Measurements from ENCODE around the gene RILPL1. TPM values are rescaled to one million over a fixed set of nuclear protein-coding genes. Genes with fewer than 3 reads are reported as not detected.

Gene RILPL1
- total RNA-seq, 2 experiments from 2014 or later: 0.38 to 0.86 TPM

- no peak for DNase-seq (ENCODE audit: low spot score)
- no peaks in the 10 kb centered on the region for H3K9me3 ChIP-seq (ENCODE audit: low read length)
- no peak overlapping the region for H3K27ac ChIP-seq (ENCODE audit: low read depth, low read length, poor library complexity, severe bottlenecking)
- no peaks in the 10 kb centered on the region for H3K9me2 ChIP-seq (ENCODE audit: insufficient read depth, low read length)
- CTCF ChIA-PET (ENCODE audit: unreplicated experiment): no interaction called here
- no peak overlapping the region for H3K4me3 ChIP-seq (ENCODE audit: low read depth, low read length, poor library complexity, severe bottlenecking)
- H2AFZ ChIP-seq (ENCODE audit: low read length): no peak overlapping the region
- H3K4me2 ChIP-seq (ENCODE audit: low read length): no peak overlapping the region
- peaks cover 10% of the 10 kb centered on the region; the same call in 1 of the 2 replicates for H3K79me2 ChIP-seq (ENCODE audit: insufficient read depth, low read depth, low read length)
- no peak for TF ChIP-seq CTCF (conservative IDR thresholded peaks at IDR 0.05; ENCODE audit: low read length)
- no peak for TF ChIP-seq EZH2phosphoT487 (IDR thresholded peaks at IDR 0.05; ENCODE audit: borderline replicate concordance, low read depth, low read length)
- no peaks in the 10 kb centered on the region; the same call in 1 of the 2 replicates for H3K36me3 ChIP-seq (ENCODE audit: insufficient read depth, low read length)
- H4K20me1 ChIP-seq (ENCODE audit: insufficient read depth, low read length): no peaks in the 10 kb centered on the region
- no TSS peak for BruUV-seq (replicated peaks)
- intact Hi-C loops (cut with micrococcal nuclease; ENCODE audit: unreplicated experiment): no loop called here
- peaks cover 13% of the 10 kb centered on the region for H3K4me1 ChIP-seq (ENCODE audit: insufficient read depth, low read length, poor library complexity, severe bottlenecking)
- POLR2A ChIA-PET: interaction anchor here (0.6 to 0.7 kb wide), 4 partner anchors 16 to 610 kb away, joined by 3 to 5 read pairs (median 4); no protein-coding TSS in a partner anchor
These were observed 44.7 kb upstream of the RILPL1 start for GRCh38 chr12:123578243-123578642.

- Histone ChIP-seq H3K9me2 (ENCODE audit: insufficient read depth, low read length) (no peaks in the 10 kb centered on the region), H3K79me2 (ENCODE audit: insufficient read depth, low read depth, low read length) (no peaks in the 10 kb centered on the region), H3K4me2 (ENCODE audit: low read length) (no peak overlapping the region), H3K27ac (ENCODE audit: low read depth, low read length, poor library complexity, severe bottlenecking) (no peak overlapping the region), H2AFZ (ENCODE audit: low read length) (no peak overlapping the region), H3K36me3 (ENCODE audit: insufficient read depth, low read length) (no peaks in the 10 kb centered on the region; the same call in 1 of the 2 replicates), H3K4me1 (ENCODE audit: insufficient read depth, low read length, poor library complexity, severe bottlenecking) (no peaks in the 10 kb centered on the region), H3K9me3 (ENCODE audit: low read length) (no peaks in the 10 kb centered on the region), H4K20me1 (ENCODE audit: insufficient read depth, low read length) (no peaks in the 10 kb centered on the region), H3K4me3 (ENCODE audit: low read depth, low read length, poor library complexity, severe bottlenecking) (no peak overlapping the region)
- ChIA-PET CTCF (ENCODE audit: unreplicated experiment) (no interaction called here), POLR2A (interaction anchor here (0.5 to 0.7 kb wide), 2 partner anchors 8 to 33 kb away, joined by 3 to 5 read pairs; no protein-coding TSS in a partner anchor)
- no peak for DNase-seq (ENCODE audit: low spot score)
- intact Hi-C loops (cut with micrococcal nuclease; ENCODE audit: unreplicated experiment): no loop called here
- BruUV-seq (replicated peaks): no TSS peak
- TF ChIP-seq CTCF (conservative IDR thresholded peaks at IDR 0.05; ENCODE audit: low read length): no peak
- TF ChIP-seq EZH2phosphoT487 (IDR thresholded peaks at IDR 0.05; ENCODE audit: borderline replicate concordance, low read depth, low read length): no peak
These were observed 43.1 kb upstream of the RILPL1 start for GRCh38 chr12:123576611-123577010.

- no peak overlapping the region for H3K4me3 ChIP-seq (ENCODE audit: low read depth, low read length, poor library complexity, severe bottlenecking)
- peaks cover 10% of the 10 kb centered on the region for H3K4me1 ChIP-seq (ENCODE audit: insufficient read depth, low read length, poor library complexity, severe bottlenecking)
- DNase-seq (ENCODE audit: low spot score): no peak
- no peaks in the 10 kb centered on the region for H4K20me1 ChIP-seq (ENCODE audit: insufficient read depth, low read length)
- no peaks in the 10 kb centered on the region for H3K9me3 ChIP-seq (ENCODE audit: low read length)
- intact Hi-C loops (cut with micrococcal nuclease; ENCODE audit: unreplicated experiment): no loop called here
- ChIA-PET POLR2A (interaction anchor here (0.7 kb wide), 1 partner anchor 691 kb away, joined by 3 read pairs; no protein-coding TSS in a partner anchor), CTCF (ENCODE audit: unreplicated experiment) (no interaction called here)
- no TSS peak for BruUV-seq (replicated peaks)
- no peaks in the 10 kb centered on the region; the same call in 1 of the 2 replicates for H3K36me3 ChIP-seq (ENCODE audit: insufficient read depth, low read length)
- no peaks in the 10 kb centered on the region for H3K9me2 ChIP-seq (ENCODE audit: insufficient read depth, low read length)
- no peaks in the 10 kb centered on the region for H3K79me2 ChIP-seq (ENCODE audit: insufficient read depth, low read depth, low read length)
- no peak overlapping the region for H2AFZ ChIP-seq (ENCODE audit: low read length)
- no peak overlapping the region for H3K4me2 ChIP-seq (ENCODE audit: low read length)
- TF ChIP-seq EZH2phosphoT487 (IDR thresholded peaks at IDR 0.05; ENCODE audit: borderline replicate concordance, low read depth, low read length) (no peak), CTCF (conservative IDR thresholded peaks at IDR 0.05; ENCODE audit: low read length) (no peak)
- no peak overlapping the region for H3K27ac ChIP-seq (ENCODE audit: low read depth, low read length, poor library complexity, severe bottlenecking)
These were observed 40.4 kb upstream of the RILPL1 start for GRCh38 chr12:123573870-123574269.
